AG09319 (cell line): Measurements from ENCODE around the gene TAF3.

ENCODE experiments used
- DNase-seq: peaks from one replicate; pipeline ENCODE4 v3.0.0-alpha.2; 2010; ENCODE audit warnings: low read depth; ENCODE audit errors: extremely low read depth
- TF ChIP-seq, protein P1 (sequence below): IDR thresholded peaks from 2 replicates; pipeline ENCODE4 v1.5.1; 2011; ENCODE audit warnings: low read depth, mild to moderate bottlenecking, inconsistent platforms, low read length, moderate library complexity

Gene TAF3

DNA sequence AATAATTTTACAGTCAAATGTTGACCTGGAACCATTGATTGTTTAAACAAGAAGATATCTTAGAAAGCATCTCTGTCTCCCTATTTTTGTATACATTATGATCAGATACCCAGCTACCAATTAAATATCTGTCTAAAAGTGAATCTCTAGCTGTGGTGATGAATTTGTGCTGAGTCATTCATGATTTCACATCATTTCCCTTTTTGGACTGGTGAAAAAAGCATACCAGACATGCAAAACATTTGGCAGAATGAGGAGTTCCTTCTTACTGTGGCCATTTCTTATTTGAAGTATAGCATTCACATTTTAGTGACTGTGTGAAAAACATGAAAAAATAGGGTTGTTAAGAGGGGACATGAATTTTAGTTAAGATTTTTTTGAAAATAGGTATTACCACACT lies 138.2 kb downstream of the TAF3 start:
- DNase-seq: peak; percentile 55
- TF ChIP-seq, protein P1, sequence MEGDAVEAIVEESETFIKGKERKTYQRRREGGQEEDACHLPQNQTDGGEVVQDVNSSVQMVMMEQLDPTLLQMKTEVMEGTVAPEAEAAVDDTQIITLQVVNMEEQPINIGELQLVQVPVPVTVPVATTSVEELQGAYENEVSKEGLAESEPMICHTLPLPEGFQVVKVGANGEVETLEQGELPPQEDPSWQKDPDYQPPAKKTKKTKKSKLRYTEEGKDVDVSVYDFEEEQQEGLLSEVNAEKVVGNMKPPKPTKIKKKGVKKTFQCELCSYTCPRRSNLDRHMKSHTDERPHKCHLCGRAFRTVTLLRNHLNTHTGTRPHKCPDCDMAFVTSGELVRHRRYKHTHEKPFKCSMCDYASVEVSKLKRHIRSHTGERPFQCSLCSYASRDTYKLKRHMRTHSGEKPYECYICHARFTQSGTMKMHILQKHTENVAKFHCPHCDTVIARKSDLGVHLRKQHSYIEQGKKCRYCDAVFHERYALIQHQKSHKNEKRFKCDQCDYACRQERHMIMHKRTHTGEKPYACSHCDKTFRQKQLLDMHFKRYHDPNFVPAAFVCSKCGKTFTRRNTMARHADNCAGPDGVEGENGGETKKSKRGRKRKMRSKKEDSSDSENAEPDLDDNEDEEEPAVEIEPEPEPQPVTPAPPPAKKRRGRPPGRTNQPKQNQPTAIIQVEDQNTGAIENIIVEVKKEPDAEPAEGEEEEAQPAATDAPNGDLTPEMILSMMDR: no peak

DNA sequence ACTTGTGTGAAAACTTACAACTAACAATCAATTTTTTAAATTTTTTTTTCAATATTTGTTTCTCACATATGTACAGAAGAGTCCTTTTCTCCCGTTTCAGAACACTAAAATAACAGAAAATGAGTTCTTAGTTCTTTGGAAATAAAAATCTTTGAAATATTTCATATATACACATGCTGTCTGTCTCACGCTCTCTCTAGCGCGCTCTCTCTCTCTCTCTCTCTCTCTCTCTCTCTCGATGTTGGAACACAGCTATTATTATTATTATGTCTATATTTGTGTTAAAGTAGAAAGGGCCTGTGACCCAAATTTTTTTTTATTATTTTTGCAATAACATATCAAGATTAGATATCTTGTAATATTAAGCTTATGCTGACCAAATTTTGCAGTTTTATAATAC lies 139.3 kb downstream of the TAF3 start:
- no peak for DNase-seq
- TF ChIP-seq, protein P1: no peak

DNA sequence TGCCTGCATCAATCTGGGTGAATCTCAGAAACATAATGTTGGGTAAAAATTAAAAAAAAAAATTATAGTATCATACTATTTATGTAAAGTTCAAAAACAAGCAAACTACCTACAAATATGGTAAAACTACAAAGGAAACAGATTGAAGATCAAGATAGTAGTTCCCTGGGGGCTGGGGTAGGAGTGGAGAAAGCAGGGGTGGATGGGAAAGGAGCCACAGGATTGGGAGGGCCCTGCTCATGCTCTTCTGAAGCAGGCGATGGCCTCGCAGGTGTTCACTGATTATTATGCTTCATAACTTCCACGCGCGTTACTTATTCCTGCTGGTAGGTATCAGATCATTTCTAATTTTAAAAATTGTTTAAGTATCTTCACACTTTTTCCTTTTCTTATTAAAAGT lies 140.1 kb downstream of the TAF3 start:
- TF ChIP-seq, protein P1: no peak
- no peak for DNase-seq

DNA sequence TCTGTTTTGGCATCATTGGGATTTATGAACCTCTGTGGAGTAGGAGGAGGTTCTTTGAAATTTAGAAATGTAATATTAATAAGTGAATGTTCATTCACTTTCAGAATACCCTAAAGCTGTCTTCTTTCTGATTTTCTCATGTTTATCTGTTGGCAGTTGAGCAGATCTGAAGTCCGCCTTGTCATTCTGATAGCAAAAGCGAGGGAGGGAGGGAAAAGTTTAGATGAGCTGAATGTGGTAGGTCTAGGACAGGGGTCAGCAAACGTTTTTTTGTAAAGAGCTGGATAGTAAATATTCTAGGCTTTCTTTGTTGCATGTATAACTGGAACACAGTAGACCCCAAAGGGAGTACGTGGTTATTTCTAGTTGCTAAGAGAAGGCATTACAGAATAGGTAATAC lies 141.8 kb downstream of the TAF3 start:
- no peak for DNase-seq
- TF ChIP-seq, protein P1: no peak

DNA sequence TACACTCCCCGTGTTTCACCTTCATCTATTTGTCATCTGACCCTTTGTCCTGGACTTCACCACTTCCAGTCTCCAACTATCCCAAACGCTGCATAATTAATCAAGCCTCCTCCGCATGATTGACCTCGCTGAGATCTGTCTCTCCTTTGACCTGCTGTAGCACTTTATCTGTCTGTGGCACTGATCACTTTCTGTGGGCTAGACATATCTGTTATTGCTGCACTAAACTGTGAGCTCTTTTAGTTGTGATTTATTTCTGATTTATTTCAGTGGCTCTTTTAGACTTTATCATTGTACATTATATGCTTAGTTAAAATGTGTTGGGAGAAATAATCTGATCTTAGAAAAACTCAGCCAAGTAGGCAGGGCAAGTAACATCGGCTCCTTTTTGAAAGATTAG lies 144.3 kb downstream of the TAF3 start:
- TF ChIP-seq, protein P1: no peak
- no peak for DNase-seq

DNA sequence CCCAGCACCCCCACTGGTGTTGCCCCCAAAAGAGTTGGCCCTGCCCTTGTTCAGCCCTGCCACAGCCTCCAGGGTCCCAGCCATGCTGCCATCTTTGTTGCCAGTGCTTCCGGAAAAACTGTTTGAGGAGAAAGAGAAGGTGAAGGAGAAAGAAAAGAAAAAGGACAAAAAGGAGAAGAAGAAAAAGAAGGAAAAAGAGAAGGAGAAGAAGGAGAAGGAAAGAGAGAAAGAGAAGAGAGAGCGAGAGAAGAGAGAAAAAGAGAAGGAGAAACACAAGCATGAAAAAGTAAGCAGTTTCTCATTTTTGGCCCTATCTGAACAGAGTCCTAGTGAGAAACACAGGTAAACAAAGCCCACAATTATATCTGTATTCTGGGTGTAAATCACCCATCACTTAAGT lies 147.2 kb downstream of the TAF3 start:
- TF ChIP-seq, protein P1: no peak
- DNase-seq: no peak

DNA sequence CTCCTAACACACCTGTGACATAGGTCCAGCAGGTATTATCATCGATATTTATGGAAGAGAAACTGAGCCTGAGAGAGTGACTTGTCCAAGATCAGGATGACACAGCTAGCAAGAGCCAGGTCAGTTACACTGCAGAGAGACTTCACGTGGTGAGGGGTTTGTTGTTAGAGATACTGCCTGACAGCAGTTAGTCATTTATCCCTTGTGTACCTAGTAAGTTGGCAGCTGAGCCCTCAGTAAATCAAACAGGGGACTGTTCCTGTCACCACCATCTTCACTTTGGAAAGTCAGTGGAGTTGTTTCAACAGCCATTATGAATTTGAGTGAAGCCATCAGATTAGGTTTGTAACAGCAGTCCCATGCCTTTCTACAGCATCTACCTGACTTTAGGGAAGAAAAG lies 148.7 kb downstream of the TAF3 start:
- TF ChIP-seq, protein P1: no peak
- no peak for DNase-seq
